Lower leg skin (tissue), 4 donors: ENCODE data around the gene SRGAP1. TPM values are rescaled to one million over a fixed set of nuclear protein-coding genes. Genes with fewer than 3 reads are reported as not detected.

ENCODE experiments used
- DNase-seq, 2 donors: peaks; one replicate each; pipeline ENCODE4 v3.0.0-alpha.2; 2019; ENCODE audit warnings: low spot score in 2 of 2
- H3K4me3 ChIP-seq: fragments of 200-600 bp; sonication (generic); 2 replicates; pipeline ENCODE4 v1.5.1; 2017; ENCODE audit warnings: mild to moderate bottlenecking, low read depth; ENCODE audit not compliant: poor library complexity, severe bottlenecking
- POLR2A ChIP-seq, 2 donors: fragments of 450-650 bp; IDR thresholded peaks; one replicate each; pipeline ENCODE4 v1.6.1; 2016 to 2017; ENCODE audit warnings: antibody characterized with exemption in 2 of 2, mild to moderate bottlenecking in 1 of 2, moderate library complexity in 1 of 2
- WGBS, 2 donors: methylation state at CpG; one replicate each; pipeline ENCODE4 v1.1.5; 2018; 5-methylcytosine and 5-hydroxymethylcytosine counted together
- intact Hi-C: fragments of 100-400 bp; cut with DNase I; formaldehyde crosslinking; loops from one replicate; pipeline ENCODE4 v1.15.0; 2023; ENCODE audit warnings: low total_unique reads
- total RNA-seq, 4 donors: library from RNA; depleted of rRNA; stranded (reverse); fragments of >200 nt; gene quantifications; one replicate each; pipeline ENCODE4 v1.1.0, GENCODE V29; 2016
- TF ChIP-seq, protein P1 (sequence below), 3 donors: fragments of 450-650 bp; IDR thresholded peaks; one replicate each; pipeline ENCODE4 v1.5.1; 2016; ENCODE audit warnings: antibody characterized with exemption in 3 of 3, mild to moderate bottlenecking in 3 of 3, moderate library complexity in 2 of 3

Gene SRGAP1
- total RNA-seq, 4 donors from 2014 or later: 1.3 to 6.0 (median 1.7) TPM

DNA sequence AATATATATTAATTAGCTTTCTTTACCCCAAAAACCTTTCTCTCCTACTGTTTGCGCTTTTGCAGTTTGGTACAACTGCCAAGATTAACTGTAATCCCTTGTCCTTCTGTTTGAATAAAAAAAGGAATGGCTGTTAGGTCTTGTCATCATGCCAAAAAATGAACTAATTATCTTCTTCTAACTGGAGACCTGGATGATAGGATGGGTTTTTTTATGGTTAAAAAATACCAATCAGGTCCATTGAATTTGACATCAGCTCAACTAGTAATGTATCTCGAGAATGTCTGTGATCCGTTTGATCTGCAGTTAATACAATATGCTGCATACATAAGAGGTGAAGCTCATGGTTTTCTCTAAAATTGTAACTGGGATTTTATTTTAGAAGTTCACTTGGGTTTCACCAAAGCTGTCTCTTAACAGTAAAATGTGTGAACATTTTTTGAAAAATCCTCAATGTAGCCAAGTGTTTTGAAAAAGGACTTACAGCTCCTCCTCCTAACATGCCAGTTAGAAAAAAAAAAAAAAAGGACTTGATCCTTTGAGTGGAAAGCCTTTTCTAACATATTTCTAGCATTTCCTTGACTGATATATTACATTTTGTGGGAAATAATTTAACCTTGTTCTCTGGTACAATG lies 96.8 kb downstream of the SRGAP1 start:
- no peak overlapping the region for H3K4me3 ChIP-seq
- intact Hi-C loops: no loop called here
- 87 to 91% methylated on average over 3 of the region's 3 CpGs for WGBS, 2 donors
- DNase-seq: no peak
- TF ChIP-seq POLR2A (IDR thresholded peaks at IDR 0.05): no peak
- TF ChIP-seq, protein P1, sequence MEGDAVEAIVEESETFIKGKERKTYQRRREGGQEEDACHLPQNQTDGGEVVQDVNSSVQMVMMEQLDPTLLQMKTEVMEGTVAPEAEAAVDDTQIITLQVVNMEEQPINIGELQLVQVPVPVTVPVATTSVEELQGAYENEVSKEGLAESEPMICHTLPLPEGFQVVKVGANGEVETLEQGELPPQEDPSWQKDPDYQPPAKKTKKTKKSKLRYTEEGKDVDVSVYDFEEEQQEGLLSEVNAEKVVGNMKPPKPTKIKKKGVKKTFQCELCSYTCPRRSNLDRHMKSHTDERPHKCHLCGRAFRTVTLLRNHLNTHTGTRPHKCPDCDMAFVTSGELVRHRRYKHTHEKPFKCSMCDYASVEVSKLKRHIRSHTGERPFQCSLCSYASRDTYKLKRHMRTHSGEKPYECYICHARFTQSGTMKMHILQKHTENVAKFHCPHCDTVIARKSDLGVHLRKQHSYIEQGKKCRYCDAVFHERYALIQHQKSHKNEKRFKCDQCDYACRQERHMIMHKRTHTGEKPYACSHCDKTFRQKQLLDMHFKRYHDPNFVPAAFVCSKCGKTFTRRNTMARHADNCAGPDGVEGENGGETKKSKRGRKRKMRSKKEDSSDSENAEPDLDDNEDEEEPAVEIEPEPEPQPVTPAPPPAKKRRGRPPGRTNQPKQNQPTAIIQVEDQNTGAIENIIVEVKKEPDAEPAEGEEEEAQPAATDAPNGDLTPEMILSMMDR (IDR thresholded peaks at IDR 0.05): no peak

DNA sequence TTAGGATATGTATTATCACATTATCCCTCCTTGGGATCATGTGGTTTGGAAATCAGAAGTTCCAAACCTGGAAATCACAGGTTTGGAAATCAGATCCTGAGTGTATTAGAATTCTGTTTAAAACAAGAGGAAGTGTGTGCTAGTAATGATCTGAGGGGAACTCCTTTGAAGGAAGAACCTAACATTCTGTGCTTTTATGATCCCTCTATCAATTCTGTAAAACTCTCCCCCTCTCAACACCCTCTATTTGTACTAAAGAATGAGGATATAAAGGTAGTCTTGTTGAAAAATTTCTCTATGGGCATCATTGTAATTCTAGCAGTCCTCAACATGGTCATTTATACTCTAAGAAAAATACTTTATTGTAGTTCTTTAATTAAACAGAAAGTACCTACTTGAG lies 97.4 kb downstream of the SRGAP1 start:
- intact Hi-C loops: no loop called here
- DNase-seq: no peak
- TF ChIP-seq, protein P1 (IDR thresholded peaks at IDR 0.05): no peak
- H3K4me3 ChIP-seq: no peak overlapping the region

DNA sequence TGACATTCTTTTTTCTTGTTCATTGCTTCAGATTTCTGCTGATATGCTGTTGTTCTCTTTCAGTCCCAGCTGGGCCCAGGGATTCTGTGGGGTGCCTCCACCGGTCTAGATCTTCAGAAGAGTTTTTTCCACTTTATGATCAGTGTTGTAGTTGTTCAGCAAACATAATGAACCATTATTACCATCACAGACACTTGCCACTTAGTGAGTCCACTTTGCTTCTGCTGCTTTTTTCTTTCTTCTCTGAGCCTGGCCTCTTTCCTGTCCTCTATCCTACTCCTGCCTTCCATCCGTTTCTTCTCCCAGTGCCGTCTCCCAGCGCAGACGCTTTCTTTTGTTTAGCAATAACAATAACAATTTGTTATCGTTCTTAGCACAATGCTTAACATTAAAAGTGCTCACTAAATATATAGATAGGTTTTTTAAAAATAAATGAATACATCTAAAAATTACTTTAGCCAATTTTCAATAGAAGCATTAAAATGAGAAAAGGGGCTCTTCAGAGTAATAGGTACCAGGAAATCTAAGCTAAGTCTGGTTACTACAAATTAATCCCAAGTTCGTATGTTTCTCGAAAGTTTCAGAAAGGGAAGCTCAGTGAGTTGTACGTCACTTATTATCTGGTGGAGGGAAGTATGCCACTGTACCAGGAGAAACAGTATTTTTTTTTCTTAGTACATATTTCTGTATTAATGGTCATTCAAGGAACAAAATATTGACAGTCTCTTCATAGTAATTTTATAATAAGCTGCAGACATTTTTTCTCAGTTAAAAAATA lies 98.2 kb downstream of the SRGAP1 start:
- intact Hi-C loops: no loop called here
- WGBS, 2 donors: 92 to 95% methylated on average over 9 of the region's 9 CpGs
- TF ChIP-seq POLR2A (IDR thresholded peaks at IDR 0.05): no peak
- TF ChIP-seq, protein P1 (IDR thresholded peaks at IDR 0.05): no peak
- no peak for DNase-seq
- no peak overlapping the region for H3K4me3 ChIP-seq

DNA sequence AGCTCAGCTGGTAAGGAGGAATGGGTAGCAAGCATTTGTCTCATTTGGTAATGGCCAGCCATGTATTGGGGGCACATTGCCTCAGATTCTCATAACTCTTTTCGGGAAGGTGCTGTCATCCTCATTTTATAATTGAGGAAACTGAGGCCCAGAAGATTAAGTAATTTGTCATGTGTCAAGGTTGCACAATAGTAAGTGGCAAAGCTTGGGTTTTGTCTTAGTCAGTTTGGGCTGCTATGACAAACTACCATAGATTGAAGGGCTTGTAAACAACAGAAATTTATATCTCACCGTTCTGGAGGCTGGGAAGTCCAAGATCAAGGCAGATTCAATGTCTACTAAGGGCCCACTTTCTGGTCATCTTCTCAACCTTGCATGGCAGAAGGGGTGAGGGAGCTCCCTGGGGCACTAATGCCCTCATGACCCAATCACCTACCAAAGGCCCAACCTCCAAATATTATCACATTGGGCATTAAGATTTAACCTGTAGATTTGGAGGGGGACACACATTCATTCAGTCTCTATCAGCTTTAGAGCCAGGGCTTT lies 99.6 kb downstream of the SRGAP1 start:
- no peak for DNase-seq
- H3K4me3 ChIP-seq: no peak overlapping the region
- 66 to 95% methylated on average over 2 of the region's 2 CpGs for WGBS, 2 donors
- intact Hi-C loops: no loop called here
- TF ChIP-seq, protein P1 (IDR thresholded peaks at IDR 0.05): no peak
- no peak for TF ChIP-seq POLR2A (IDR thresholded peaks at IDR 0.05)

DNA sequence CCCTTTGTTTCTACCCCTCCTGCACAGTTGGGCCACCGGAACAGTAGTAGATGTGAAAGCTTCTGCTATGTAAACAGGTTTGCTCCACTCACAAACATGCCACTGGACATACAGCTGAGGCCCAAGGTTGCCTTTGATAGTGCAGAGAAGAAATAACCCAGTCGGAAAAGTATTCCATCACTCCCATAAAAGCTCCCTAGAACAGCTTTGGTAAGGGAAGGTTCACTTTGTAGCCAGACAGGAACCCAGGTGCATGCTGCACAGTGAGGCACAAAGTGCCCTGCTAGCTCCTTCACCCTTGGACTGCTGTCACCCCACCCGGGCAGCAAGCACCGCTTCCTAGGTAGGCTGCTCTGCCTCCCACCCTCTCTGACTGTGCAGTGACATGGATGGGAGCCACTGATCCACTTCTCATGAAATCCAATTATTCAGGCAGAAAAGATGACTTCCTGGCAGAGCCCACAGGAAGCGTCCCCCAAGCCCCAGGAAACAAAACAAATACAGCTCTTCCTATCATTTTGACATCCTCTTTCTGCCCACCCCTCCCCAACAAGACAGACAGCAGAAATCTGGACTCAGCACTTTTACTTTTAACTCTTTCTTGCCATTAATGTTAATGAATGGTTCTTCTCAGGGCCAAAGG lies 100.2 kb downstream of the SRGAP1 start:
- intact Hi-C loops: no loop called here
- H3K4me3 ChIP-seq: no peak overlapping the region
- TF ChIP-seq, protein P1 (IDR thresholded peaks at IDR 0.05): no peak
- TF ChIP-seq POLR2A (IDR thresholded peaks at IDR 0.05): no peak
- no peak for DNase-seq
- WGBS, 2 donors: 72 to 91% methylated on average over 5 of the region's 5 CpGs
